Thoracic aorta (tissue), 2 donors: ENCODE data around the gene NDUFS7. TPM values are rescaled to one million over a fixed set of nuclear protein-coding genes. Genes with fewer than 3 reads are reported as not detected.

Source experiments
- ATAC-seq: fragments of 150-250 bp; one replicate; pipeline ENCODE4 v1.8.0; 2017; ENCODE audit warnings: low read depth; ENCODE audit not compliant: insufficient number of reproducible peaks, low FRiP score
- DNase-seq: peaks from one replicate; pipeline ENCODE4 v3.0.0-alpha.2; 2020; ENCODE audit warnings: low spot score
- H3K27ac ChIP-seq, 2 donors: fragments of 200-600 bp; sonication (generic); 1 replicate in 1 of 2; 2 replicates in 1 of 2; pipeline ENCODE4 v1.5.1; 2016; ENCODE audit warnings: mild to moderate bottlenecking in 2 of 2, moderate library complexity in 2 of 2
- H3K27me3 ChIP-seq: fragments of 200-600 bp; sonication (generic); replicated peaks from 2 replicates; pipeline ENCODE4 v1.6.0; 2016; ENCODE audit warnings: mild to moderate bottlenecking; ENCODE audit not compliant: insufficient read depth
- H3K36me3 ChIP-seq: fragments of 200-600 bp; sonication (generic); one replicate; pipeline ENCODE4 v1.5.1; 2016
- H3K4me1 ChIP-seq, 2 donors: fragments of 200-600 bp; sonication (generic); 1 replicate in 1 of 2; 2 replicates in 1 of 2; pipeline versions ENCODE4 v1.5.1 to v1.6.0; 2016; ENCODE audit warnings: low read depth in 2 of 2, mild to moderate bottlenecking in 1 of 2; ENCODE audit not compliant: control insufficient read depth in 1 of 2
- H3K4me3 ChIP-seq: fragments of 200-600 bp; sonication (generic); 2 replicates; pipeline ENCODE4 v1.5.1; 2016; ENCODE audit warnings: mild to moderate bottlenecking
- H3K9me3 ChIP-seq: fragments of 200-600 bp; sonication (generic); 2 replicates; pipeline ENCODE4 v1.5.1; 2016
- total RNA-seq, 2 donors: library from RNA; depleted of rRNA; stranded (reverse); fragments of >200 nt; gene quantifications; one replicate each; pipeline versions ENCODE4 v1.1.0 to v1.2.3, GENCODE V29; 2016
- TF ChIP-seq, protein P1 (sequence below): fragments of 200-600 bp; sonication (generic); IDR thresholded peaks from one replicate; pipeline ENCODE4 v1.5.1; 2019; ENCODE audit warnings: antibody characterized with exemption

The NDUFS7 gene
- total RNA-seq, 2 donors from 2014 or later, result 83.3 to 110 TPM

DNA sequence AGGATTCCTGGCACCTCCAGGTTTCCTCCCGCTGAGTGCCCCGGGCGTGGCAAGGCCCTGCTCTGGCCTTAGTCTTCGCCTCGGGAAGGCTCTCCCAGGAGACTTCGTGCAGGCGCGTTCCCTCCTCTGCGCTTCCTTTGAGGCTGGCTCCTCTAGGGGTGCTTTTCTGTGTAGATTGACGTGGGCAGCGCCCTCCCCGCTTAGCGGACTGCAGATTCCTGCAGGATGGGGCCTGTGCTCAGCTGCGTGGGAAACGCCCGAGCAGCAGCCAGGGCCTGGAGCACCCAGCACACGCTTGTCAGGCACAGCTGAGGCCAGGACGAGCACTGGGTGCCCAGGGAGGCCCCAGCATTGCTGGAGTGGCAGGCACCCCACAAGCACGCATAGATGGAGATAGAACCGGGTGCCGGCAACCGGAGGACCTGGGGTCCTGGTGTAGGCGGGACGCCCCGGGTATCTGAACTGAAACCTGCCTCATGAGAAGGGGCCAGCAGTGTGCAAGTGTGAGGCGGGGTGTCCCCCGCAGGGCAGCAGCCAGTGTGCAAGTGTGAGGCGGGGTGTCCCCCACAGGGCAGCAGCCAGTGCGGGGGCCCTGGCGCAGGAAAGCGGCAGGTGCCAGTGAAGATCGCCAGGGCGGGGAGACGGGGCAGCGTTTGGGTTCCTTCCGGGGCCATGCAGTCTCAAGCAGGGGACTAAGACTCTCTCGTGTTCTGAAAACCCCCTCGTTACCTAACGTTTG, 3.4 kb downstream of the NDUFS7 start:
- no peaks in the 10 kb centered on the region for H3K27me3 ChIP-seq
- peaks cover 24% of the 10 kb centered on the region for H3K36me3 ChIP-seq
- ATAC-seq (no peak), DNase-seq (no peak)
- peaks cover 11 to 18% of the 10 kb centered on the region in 2 donors for H3K4me1 ChIP-seq
- no peaks in the 10 kb centered on the region for H3K9me3 ChIP-seq
- H3K4me3 ChIP-seq, result no peak overlapping the region
- TF ChIP-seq, protein P1, sequence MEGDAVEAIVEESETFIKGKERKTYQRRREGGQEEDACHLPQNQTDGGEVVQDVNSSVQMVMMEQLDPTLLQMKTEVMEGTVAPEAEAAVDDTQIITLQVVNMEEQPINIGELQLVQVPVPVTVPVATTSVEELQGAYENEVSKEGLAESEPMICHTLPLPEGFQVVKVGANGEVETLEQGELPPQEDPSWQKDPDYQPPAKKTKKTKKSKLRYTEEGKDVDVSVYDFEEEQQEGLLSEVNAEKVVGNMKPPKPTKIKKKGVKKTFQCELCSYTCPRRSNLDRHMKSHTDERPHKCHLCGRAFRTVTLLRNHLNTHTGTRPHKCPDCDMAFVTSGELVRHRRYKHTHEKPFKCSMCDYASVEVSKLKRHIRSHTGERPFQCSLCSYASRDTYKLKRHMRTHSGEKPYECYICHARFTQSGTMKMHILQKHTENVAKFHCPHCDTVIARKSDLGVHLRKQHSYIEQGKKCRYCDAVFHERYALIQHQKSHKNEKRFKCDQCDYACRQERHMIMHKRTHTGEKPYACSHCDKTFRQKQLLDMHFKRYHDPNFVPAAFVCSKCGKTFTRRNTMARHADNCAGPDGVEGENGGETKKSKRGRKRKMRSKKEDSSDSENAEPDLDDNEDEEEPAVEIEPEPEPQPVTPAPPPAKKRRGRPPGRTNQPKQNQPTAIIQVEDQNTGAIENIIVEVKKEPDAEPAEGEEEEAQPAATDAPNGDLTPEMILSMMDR, result no peak
- no peak overlapping the region for H3K27ac ChIP-seq

DNA sequence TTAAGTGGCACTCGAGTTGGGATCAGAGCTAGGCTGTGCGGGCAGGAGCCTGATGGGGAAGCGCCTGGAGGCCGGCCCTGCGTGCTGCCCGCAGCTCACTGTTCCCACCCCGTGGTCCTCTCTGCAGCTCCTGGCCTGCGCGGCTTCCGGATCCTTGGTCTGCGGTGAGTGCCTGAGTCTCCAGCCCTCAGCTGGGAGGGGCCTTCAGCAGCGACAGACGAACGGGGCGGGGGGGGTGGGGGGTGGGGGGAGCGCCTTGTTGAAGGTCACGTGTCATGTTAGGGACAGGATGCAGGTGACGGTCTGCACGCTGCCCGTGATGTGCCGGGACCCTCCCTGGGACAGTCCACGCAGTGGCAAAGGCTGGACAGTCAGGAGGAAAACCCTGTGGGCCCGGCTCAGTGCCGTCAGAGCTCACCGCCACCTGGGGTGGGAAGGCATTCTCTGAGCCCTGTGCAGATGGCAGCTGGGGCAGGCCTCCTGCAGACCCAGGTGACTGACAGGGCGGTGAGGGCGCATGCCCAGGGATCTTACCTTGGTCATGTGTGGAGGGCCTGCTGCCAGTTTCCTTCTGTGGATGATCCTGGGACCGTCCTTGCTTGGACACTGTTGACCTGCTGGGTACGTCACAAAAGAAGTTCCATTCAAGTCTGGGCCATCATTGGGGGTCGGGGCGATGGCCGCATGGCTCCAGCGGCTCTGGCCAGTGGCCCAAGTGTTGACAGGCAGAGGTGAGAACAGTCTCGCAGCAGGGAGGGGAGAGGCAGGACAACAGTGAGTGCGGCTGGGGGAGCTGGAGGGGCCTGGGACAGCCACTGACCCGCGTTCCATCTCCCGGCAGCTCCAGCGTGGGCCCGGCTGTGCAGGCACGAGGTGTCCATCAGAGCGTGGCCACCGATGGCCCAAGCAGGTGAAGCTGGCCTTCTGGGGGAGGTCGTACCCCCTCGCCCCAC, 4.3 kb downstream of the NDUFS7 start:
- H3K27ac ChIP-seq, result no peak overlapping the region
- ATAC-seq, result no peak
- no peaks in the 10 kb centered on the region for H3K9me3 ChIP-seq
- H3K4me3 ChIP-seq, result no peak overlapping the region
- TF ChIP-seq, protein P1, result no peak
- H3K36me3 ChIP-seq, result peaks cover 32% of the 10 kb centered on the region
- DNase-seq, result no peak
- H3K4me1 ChIP-seq, result peaks cover 11 to 18% of the 10 kb centered on the region in 2 donors
- H3K27me3 ChIP-seq, result no peaks in the 10 kb centered on the region

DNA sequence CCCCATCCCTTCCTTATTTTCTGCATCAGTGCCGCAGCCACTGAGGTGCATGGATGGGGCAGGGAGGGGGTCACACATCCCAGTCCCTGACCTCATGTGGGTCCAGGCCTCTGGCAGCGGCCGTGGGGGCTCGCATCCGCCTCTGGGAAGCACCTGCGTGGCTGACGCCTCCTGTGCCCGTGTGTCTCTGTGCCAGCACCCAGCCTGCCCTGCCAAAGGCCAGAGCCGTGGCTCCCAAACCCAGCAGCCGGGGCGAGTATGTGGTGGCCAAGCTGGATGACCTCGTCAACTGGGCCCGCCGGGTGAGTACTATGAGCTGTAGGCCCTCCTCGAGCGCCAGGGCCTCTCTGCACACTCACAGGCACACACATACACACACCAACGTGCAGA, 4.9 kb downstream of the NDUFS7 start:
- H3K36me3 ChIP-seq, result peaks cover 38% of the 10 kb centered on the region
- ATAC-seq, result no peak

DNA sequence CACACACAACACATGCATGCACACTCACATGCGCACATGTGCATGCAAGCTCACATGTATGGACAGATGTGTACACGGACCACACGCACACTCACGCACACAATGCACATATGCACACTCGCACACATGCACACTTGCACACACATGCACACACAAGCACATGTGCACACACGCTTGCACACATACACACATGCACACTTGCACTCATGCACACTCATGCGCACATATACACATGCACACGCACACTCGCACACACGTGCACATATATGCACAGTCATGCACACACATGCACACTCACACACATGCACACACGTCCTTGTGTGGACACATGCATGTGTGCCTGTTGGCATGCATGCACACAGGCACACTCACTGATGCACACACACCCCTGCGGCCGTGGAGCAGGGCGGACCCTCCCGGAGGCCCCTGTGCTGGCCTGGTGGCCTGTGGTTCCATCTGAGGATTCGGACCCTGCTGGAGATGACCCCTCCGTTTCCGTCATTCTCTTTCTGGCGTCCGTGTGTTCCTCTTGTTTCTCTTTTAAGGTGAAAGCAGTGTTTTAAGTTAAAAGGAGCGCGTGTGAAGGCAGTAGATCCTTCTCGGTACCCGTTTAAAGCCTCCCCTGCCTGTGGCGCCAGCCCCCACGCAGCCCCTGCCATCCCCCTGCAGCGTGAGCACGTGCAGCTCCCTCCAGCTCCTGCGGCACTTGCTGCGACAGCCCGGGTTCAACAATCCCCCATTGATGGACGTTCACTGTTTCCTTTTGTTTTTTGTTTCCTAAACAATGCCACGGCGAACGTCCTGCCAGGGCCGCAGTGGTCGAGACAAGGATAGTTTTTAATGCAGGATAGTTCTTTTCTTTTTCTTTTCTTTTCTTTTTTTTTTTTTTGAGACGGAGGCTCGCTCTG, 5.6 kb downstream of the NDUFS7 start:
- TF ChIP-seq, protein P1, result no peak
- Histone ChIP-seq H3K27ac (no peak overlapping the region), H3K36me3 (peaks cover 38% of the 10 kb centered on the region), H3K27me3 (no peaks in the 10 kb centered on the region), H3K4me1 (peaks cover 10 to 16% of the 10 kb centered on the region in 2 donors), H3K9me3 (no peaks in the 10 kb centered on the region), H3K4me3 (no peak overlapping the region)
- ATAC-seq (no peak), DNase-seq (no peak)

More for the DNA sequence above, 4.9 kb downstream of the NDUFS7 start:
- H3K27ac ChIP-seq, result no peak overlapping the region
- H3K9me3 ChIP-seq, result no peaks in the 10 kb centered on the region
- no peak for DNase-seq
- no peak overlapping the region for H3K4me3 ChIP-seq
- H3K4me1 ChIP-seq, result peaks cover 11 to 18% of the 10 kb centered on the region in 2 donors
- TF ChIP-seq, protein P1, result no peak
- H3K27me3 ChIP-seq, result no peaks in the 10 kb centered on the region
